Neuronal stem cell (in vitro differentiated cells): Measurements from ENCODE around the gene GOLGA8R.
"Not testable (repeated sequence)": the region's sequence is repeated elsewhere in the genome, so short reads cannot be mapped to it uniquely, and the experiment has no call there.

ENCODE experiments used
- DNase-seq: peaks from one replicate; pipeline ENCODE4 v3.0.0-alpha.2; 2013; ENCODE audit warnings: low spot score
- H2AFZ ChIP-seq: one replicate; pipeline ENCODE4 v1.6.1; 2013; ENCODE audit warnings: mild to moderate bottlenecking, low read length, inconsistent platforms
- H2AK5ac ChIP-seq: 2 replicates; pipeline ENCODE4 v1.6.1; 2013; ENCODE audit warnings: low read depth, mild to moderate bottlenecking, inconsistent platforms, low read length, moderate library complexity, mixed read lengths
- H2BK120ac ChIP-seq: 2 replicates; pipeline ENCODE4 v1.6.1; 2013; ENCODE audit warnings: low read depth, mild to moderate bottlenecking, inconsistent platforms, low read length, moderate library complexity, mixed read lengths
- H2BK12ac ChIP-seq: one replicate; pipeline ENCODE4 v1.6.1; 2013; ENCODE audit warnings: low read length, inconsistent platforms
- H2BK15ac ChIP-seq: 2 replicates; pipeline ENCODE4 v1.6.1; 2013; ENCODE audit warnings: mild to moderate bottlenecking, low read length, inconsistent platforms, mixed read lengths
- H2BK5ac ChIP-seq: one replicate; pipeline ENCODE4 v1.6.1; 2013; ENCODE audit warnings: inconsistent platforms, mild to moderate bottlenecking, low read length, moderate library complexity
- H3K14ac ChIP-seq: one replicate; pipeline ENCODE4 v1.6.1; 2013; ENCODE audit warnings: low read length, inconsistent platforms
- H3K18ac ChIP-seq: 2 replicates; pipeline ENCODE4 v1.6.1; 2013; ENCODE audit warnings: low read length, inconsistent platforms
- H3K23ac ChIP-seq: 2 replicates; pipeline ENCODE4 v1.6.1; 2013; ENCODE audit warnings: low read depth, mild to moderate bottlenecking, mixed read lengths, low read length, inconsistent platforms; ENCODE audit not compliant: poor library complexity
- H3K27ac ChIP-seq: replicated peaks from 3 replicates; pipeline ENCODE4 v1.5.1; 2013; ENCODE audit warnings: low read length, inconsistent platforms
- H3K27me3 ChIP-seq, 3 experiments: 2 replicates each; pipeline ENCODE4 v1.6.1; 2013; ENCODE audit warnings: low read length in 3 of 3, mild to moderate bottlenecking in 2 of 3, inconsistent platforms in 1 of 3, low read depth in 1 of 3, mixed read lengths in 1 of 3, moderate library complexity in 1 of 3; ENCODE audit not compliant: control insufficient read depth in 3 of 3, insufficient read depth in 3 of 3
- H3K36me3 ChIP-seq, 2 donors: replicated peaks in 1 of 2; 2 replicates each; pipeline ENCODE4 v1.6.1; 2013; ENCODE audit warnings: low read length in 2 of 2; ENCODE audit not compliant: control insufficient read depth in 2 of 2, insufficient read depth in 2 of 2
- H3K4ac ChIP-seq: 2 replicates; pipeline ENCODE4 v1.6.1; 2013; ENCODE audit warnings: inconsistent platforms, mild to moderate bottlenecking, low read length, moderate library complexity
- H3K4me1 ChIP-seq, 2 donors: 1 replicate in 1 of 2; 2 replicates in 1 of 2; pipeline ENCODE4 v1.6.1; 2013; ENCODE audit warnings: low read length in 2 of 2, low read depth in 1 of 2; ENCODE audit not compliant: control insufficient read depth in 2 of 2, insufficient read depth in 1 of 2
- H3K4me2 ChIP-seq: one replicate; pipeline ENCODE4 v1.6.1; 2013; ENCODE audit warnings: mild to moderate bottlenecking, low read length, inconsistent platforms; ENCODE audit not compliant: insufficient read depth, poor library complexity, severe bottlenecking
- H3K4me3 ChIP-seq, 2 donors: 2 replicates each; pipeline ENCODE4 v1.5.1; 2013; ENCODE audit warnings: low read length in 2 of 2, mild to moderate bottlenecking in 2 of 2, inconsistent platforms in 1 of 2, moderate library complexity in 1 of 2
- H3K79me1 ChIP-seq: one replicate; pipeline ENCODE4 v1.6.1; 2013; ENCODE audit warnings: low read depth, mild to moderate bottlenecking, inconsistent platforms, low read length, moderate library complexity
- H3K9ac ChIP-seq: one replicate; pipeline ENCODE4 v1.6.1; 2013; ENCODE audit warnings: mild to moderate bottlenecking, low read depth, low read length, inconsistent platforms; ENCODE audit not compliant: poor library complexity
- H3K9me3 ChIP-seq, 2 donors: replicated peaks in 1 of 2; 2 replicates each; pipeline versions ENCODE3 to v1.6.1; 2013; ENCODE audit warnings: low read length in 2 of 2, mild to moderate bottlenecking in 2 of 2, inconsistent platforms in 1 of 2, low read depth in 1 of 2, mixed read lengths in 1 of 2, moderate library complexity in 1 of 2; ENCODE audit not compliant: control insufficient read depth in 2 of 2, insufficient read depth in 1 of 2
- H4K8ac ChIP-seq: one replicate; pipeline ENCODE4 v1.6.1; 2013; ENCODE audit warnings: low read depth, mild to moderate bottlenecking, inconsistent platforms, low read length, moderate library complexity
- H4K91ac ChIP-seq: one replicate; pipeline ENCODE4 v1.6.1; 2013; ENCODE audit warnings: low read length, low read depth, mild to moderate bottlenecking, inconsistent platforms; ENCODE audit not compliant: poor library complexity
- WGBS, 2 donors: extraction: QIAGEN DNeasy Blood & Tissue Kit; methylation state at CpG; one replicate each; pipeline ENCODE4 v1.1.7; 2013; ENCODE audit warnings: missing lambda C conversion rate in 2 of 2, mixed read lengths in 1 of 2; ENCODE audit not compliant: insufficient read length in 2 of 2, insufficient replicate concordance in 1 of 2; ENCODE audit errors: extremely low coverage in 2 of 2; 5-methylcytosine and 5-hydroxymethylcytosine counted together

The GOLGA8R gene

DNA sequence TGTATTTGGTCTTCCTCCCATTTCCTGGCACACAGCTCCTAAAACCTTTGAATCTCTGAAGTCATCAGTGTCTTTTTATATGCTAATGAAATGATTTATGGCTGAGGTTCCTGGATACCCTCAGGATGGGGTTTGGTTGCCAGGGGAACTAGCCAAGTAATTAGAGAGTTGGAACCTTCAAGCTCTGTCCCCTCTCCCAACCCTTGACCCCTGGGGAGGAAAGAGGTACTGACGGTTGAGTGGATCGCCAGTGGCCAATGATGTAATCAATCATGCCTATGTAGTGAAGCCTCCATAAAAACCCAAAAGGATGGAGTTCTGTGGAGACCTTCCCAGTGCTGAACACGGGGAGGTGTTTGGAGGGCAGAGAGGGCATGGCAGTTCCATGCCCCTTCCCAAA lies 45.8 kb downstream of the GOLGA8R start:
- not testable (repeated sequence) for H3K18ac ChIP-seq, H4K91ac ChIP-seq, H2BK5ac ChIP-seq, H3K79me1 ChIP-seq, H2AFZ ChIP-seq, H3K4me3 ChIP-seq, H2AK5ac ChIP-seq, H2BK15ac ChIP-seq, H3K4ac ChIP-seq, H3K4me2 ChIP-seq, H3K27me3 ChIP-seq, H3K9me3 ChIP-seq, H2BK12ac ChIP-seq, H3K9ac ChIP-seq, H2BK120ac ChIP-seq, H3K14ac ChIP-seq, H3K36me3 ChIP-seq, H4K8ac ChIP-seq, H3K4me1 ChIP-seq, H3K27ac ChIP-seq, H3K23ac ChIP-seq, DNase-seq
- no CpG with 5 or more reads among the region's 3 CpGs for WGBS, 2 donors

DNA sequence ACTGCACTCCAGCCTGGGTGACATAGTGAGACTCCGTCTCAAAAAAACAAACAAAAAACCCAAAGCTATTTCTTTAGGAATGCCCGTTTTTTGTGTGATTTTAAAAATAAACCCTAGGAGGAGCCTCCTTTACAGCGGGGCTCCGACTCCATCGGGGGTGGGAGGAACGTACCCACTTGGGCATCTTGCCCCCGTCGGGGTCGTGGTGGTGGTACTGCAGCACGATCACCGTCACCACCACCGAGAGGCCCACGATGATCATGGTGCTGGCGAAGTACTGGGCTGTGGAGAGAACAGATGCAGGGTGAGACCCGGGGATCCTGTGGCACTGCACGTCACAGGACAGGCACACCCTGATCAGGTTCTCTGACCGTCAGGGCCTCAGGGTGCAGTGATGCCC lies 46.8 kb downstream of the GOLGA8R start:
- not testable (repeated sequence) for H3K4ac ChIP-seq, H3K14ac ChIP-seq, DNase-seq, H2BK120ac ChIP-seq, H2BK5ac ChIP-seq, H3K27ac ChIP-seq, H3K9ac ChIP-seq, H3K4me2 ChIP-seq, H3K36me3 ChIP-seq, H3K4me1 ChIP-seq, H3K18ac ChIP-seq, H2AFZ ChIP-seq, H3K4me3 ChIP-seq, H4K91ac ChIP-seq, H2BK12ac ChIP-seq, H3K23ac ChIP-seq, H3K79me1 ChIP-seq, H3K9me3 ChIP-seq, H4K8ac ChIP-seq, H2BK15ac ChIP-seq, H3K27me3 ChIP-seq, H2AK5ac ChIP-seq
- no CpG with 5 or more reads among the region's 17 CpGs for WGBS, 2 donors

DNA sequence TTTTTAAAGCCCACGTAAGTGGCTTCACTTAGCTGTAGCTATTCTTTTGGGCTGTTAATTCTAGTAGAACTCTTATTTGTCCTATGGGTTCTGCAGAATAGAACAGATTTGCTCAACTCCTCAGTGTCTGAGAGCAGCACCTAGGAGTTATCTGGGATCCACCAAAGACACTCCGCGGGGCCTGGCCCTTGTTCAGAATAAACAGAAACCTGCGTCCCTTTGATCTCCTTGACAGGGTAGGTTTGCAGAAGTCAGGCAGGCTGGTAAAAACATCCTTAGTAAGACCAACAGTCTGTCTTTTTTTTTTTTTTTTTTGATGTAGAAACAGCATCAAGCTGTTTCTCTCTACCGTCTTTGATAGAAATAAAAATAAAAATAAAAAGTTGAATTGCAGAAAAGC lies 52.7 kb downstream of the GOLGA8R start:
- not testable (repeated sequence) for H2AK5ac ChIP-seq, H4K91ac ChIP-seq, H3K79me1 ChIP-seq, H3K36me3 ChIP-seq, H2AFZ ChIP-seq, H4K8ac ChIP-seq, H3K27me3 ChIP-seq, DNase-seq, H3K4me1 ChIP-seq, H2BK15ac ChIP-seq, H3K27ac ChIP-seq, H2BK12ac ChIP-seq, H3K18ac ChIP-seq, H2BK5ac ChIP-seq, H3K23ac ChIP-seq, H2BK120ac ChIP-seq, H3K4me2 ChIP-seq, H3K14ac ChIP-seq, H3K4ac ChIP-seq, H3K4me3 ChIP-seq, H3K9me3 ChIP-seq, H3K9ac ChIP-seq
- WGBS, 2 donors = no CpG with 5 or more reads among the region's 5 CpGs

DNA sequence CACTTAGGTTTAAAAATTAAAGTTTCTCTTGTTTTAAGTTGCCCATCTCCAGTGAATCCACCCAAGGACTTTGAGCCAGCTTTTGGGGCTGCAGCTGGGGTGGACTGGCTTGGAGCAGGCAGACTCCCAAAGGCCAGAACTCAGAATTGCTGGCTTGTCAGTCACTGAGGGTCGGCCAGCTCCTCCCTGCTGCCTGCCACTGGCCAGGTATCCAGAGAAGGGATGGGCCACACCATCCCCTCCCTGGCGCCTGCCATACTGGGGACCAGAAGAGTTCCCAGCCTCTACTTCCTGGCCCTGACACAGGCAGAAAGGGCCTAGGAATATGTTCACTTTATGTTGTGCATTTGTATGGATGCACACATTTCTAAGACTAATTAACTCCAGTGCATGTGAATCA lies 53.1 kb downstream of the GOLGA8R start:
- not testable (repeated sequence) for H4K91ac ChIP-seq, H2BK5ac ChIP-seq, H2BK12ac ChIP-seq, H3K4me2 ChIP-seq, H3K27ac ChIP-seq, H2BK120ac ChIP-seq, H3K4me1 ChIP-seq, H3K23ac ChIP-seq, H3K79me1 ChIP-seq, H2BK15ac ChIP-seq, H3K27me3 ChIP-seq, H3K14ac ChIP-seq, H2AK5ac ChIP-seq, H3K4me3 ChIP-seq, H2AFZ ChIP-seq, H3K18ac ChIP-seq, DNase-seq, H4K8ac ChIP-seq, H3K9me3 ChIP-seq, H3K9ac ChIP-seq, H3K36me3 ChIP-seq, H3K4ac ChIP-seq
- no CpG with 5 or more reads among the region's 2 CpGs for WGBS, 2 donors
